ENCODE measurements around the gene COL28A1. TPM values are rescaled to one million over a fixed set of nuclear protein-coding genes. Genes with fewer than 3 reads are reported as not detected.

Gene COL28A1
- total RNA-seq, 1 donor from 2014 or later: 0.60 TPM

- H3K4me3 Mint-ChIP-seq: no peak overlapping the region
- Histone ChIP-seq H4K20me1 (ENCODE audit: low read depth) (no peaks in the 10 kb centered on the region), H3K4me1 (no peaks in the 10 kb centered on the region), H3K36me3 (no peaks in the 10 kb centered on the region), H3K9ac (no peak overlapping the region), H3K27ac (no peak overlapping the region), H3K4me2 (no peak overlapping the region), H3K79me2 (ENCODE audit: low read depth) (no peaks in the 10 kb centered on the region), H3F3A (ENCODE audit: low read depth) (no peaks in the 10 kb centered on the region), H2AFZ (replicated peaks) (no peak overlapping the region), H3K4me3 (no peak overlapping the region), H3K9me3 (ENCODE audit: low read depth) (no peaks in the 10 kb centered on the region), H3K27me3 (no peaks in the 10 kb centered on the region)
- H3K36me3 Mint-ChIP-seq: no peaks in the 10 kb centered on the region
- H3K27me3 Mint-ChIP-seq (ENCODE audit: insufficient read depth, low read depth): peaks cover 2% of the 10 kb centered on the region
- H3K9me3 Mint-ChIP-seq: no peaks in the 10 kb centered on the region
- no peak for DNase-seq (ENCODE audit: low spot score)
- no peak overlapping the region for H3K27ac Mint-ChIP-seq
- no peak for TF ChIP-seq CTCF (IDR thresholded peaks at IDR 0.05)
- no peak for TF ChIP-seq EZH2phosphoT487 (IDR thresholded peaks at IDR 0.05)
- H3K4me1 Mint-ChIP-seq: no peaks in the 10 kb centered on the region
Observed at GRCh38 chr7:7335215-7335614, 200.5 kb downstream of the COL28A1 start.

- Histone ChIP-seq H2AFZ (replicated peaks) (no peak overlapping the region), H3K4me2 (no peak overlapping the region), H3K27ac (no peak overlapping the region), H3K4me1 (peaks cover 3% of the 10 kb centered on the region), H3K9ac (no peak overlapping the region), H3K79me2 (ENCODE audit: low read depth) (no peaks in the 10 kb centered on the region), H3F3A (ENCODE audit: low read depth) (no peaks in the 10 kb centered on the region), H3K4me3 (no peak overlapping the region), H4K20me1 (ENCODE audit: low read depth) (no peaks in the 10 kb centered on the region), H3K9me3 (ENCODE audit: low read depth) (no peaks in the 10 kb centered on the region), H3K27me3 (no peaks in the 10 kb centered on the region), H3K36me3 (no peaks in the 10 kb centered on the region)
- Mint-ChIP-seq H3K27ac (no peak overlapping the region), H3K36me3 (no peaks in the 10 kb centered on the region), H3K4me3 (no peak overlapping the region), H3K9me3 (no peaks in the 10 kb centered on the region), H3K4me1 (peaks cover 7% of the 10 kb centered on the region), H3K27me3 (ENCODE audit: insufficient read depth, low read depth) (peaks cover 2% of the 10 kb centered on the region)
- no peak for TF ChIP-seq CTCF (IDR thresholded peaks at IDR 0.05)
- no peak for TF ChIP-seq EZH2 (IDR thresholded peaks at IDR 0.05)
- no peak for TF ChIP-seq EZH2phosphoT487 (IDR thresholded peaks at IDR 0.05)
- no peak for DNase-seq (ENCODE audit: low spot score)
Observed at GRCh38 chr7:7333610-7334009, 202.1 kb downstream of the COL28A1 start.

GRCh38 chr7:7331523-7331922, 204.2 kb downstream of the COL28A1 start:
- Mint-ChIP-seq H3K9me3 (no peaks in the 10 kb centered on the region), H3K4me1 (peaks cover 7% of the 10 kb centered on the region), H3K27me3 (ENCODE audit: insufficient read depth, low read depth) (peaks cover 2% of the 10 kb centered on the region), H3K36me3 (no peaks in the 10 kb centered on the region), H3K27ac (no peak overlapping the region), H3K4me3 (no peak overlapping the region)
- TF ChIP-seq CTCF (IDR thresholded peaks at IDR 0.05): no peak
- no peak for TF ChIP-seq EZH2 (IDR thresholded peaks at IDR 0.05)
- no peak for TF ChIP-seq EZH2phosphoT487 (IDR thresholded peaks at IDR 0.05)
- no peaks in the 10 kb centered on the region for H3K9me3 ChIP-seq (ENCODE audit: low read depth)
- no peaks in the 10 kb centered on the region for H3K79me2 ChIP-seq (ENCODE audit: low read depth)
- no peaks in the 10 kb centered on the region for H3K36me3 ChIP-seq
- no peak overlapping the region for H3K4me2 ChIP-seq
- H4K20me1 ChIP-seq (ENCODE audit: low read depth): no peaks in the 10 kb centered on the region
- H3K27ac ChIP-seq: no peak overlapping the region
- no peak overlapping the region for H3K9ac ChIP-seq
- no peak overlapping the region for H3K4me3 ChIP-seq
- no peaks in the 10 kb centered on the region for H3K27me3 ChIP-seq
- H3K4me1 ChIP-seq: peaks cover 3% of the 10 kb centered on the region
- DNase-seq (ENCODE audit: low spot score): no peak
- H2AFZ ChIP-seq (replicated peaks): no peak overlapping the region
- no peaks in the 10 kb centered on the region for H3F3A ChIP-seq (ENCODE audit: low read depth)

All from neural progenitor cell (in vitro differentiated cells).